T-cell (primary cell): Measurements from ENCODE around the gene GPRC5D. TPM values are rescaled to one million over a fixed set of nuclear protein-coding genes. Genes with fewer than 3 reads are reported as not detected.
A peak's percentile ranks its signal among the peaks of the same experiment; 100 is the strongest.

Experiments used
- ATAC-seq, 4 experiments: fragments of 200-7000 bp in 3 of 4; fragments of 150-1000 bp in 1 of 4; cut with Tn5 transposase; replicated peaks in 1 of 4; 1 replicate in 3 of 4; 2 replicates in 1 of 4; pipeline ENCODE4 v1.10.0; 2021; ENCODE audit warnings: moderate library complexity in 3 of 4, mild to moderate bottlenecking in 2 of 4, moderate number of reproducible peaks in 1 of 4
- CTCF ChIA-PET, 2 donors: fragments of 300-600 bp; sonication (Branson Sonifier 250); formaldehyde crosslinking; loops; one replicate each; lab custom pipeline; 2022; ENCODE audit warnings: antibody characterized with exemption in 2 of 2; lab: Charles Lee
- POLR2A ChIA-PET, 2 donors: fragments of 300-600 bp; sonication (Branson Sonifier 250); formaldehyde crosslinking; loops; one replicate each; lab custom pipeline; 2022; ENCODE audit warnings: antibody characterized with exemption in 2 of 2; lab: Charles Lee
- DNase-seq, 35 experiments: peaks; one replicate each; pipeline versions ENCODE4 v3.0.0 to v3.0.0-alpha.2; 2013 to 2023
- H3K27ac ChIP-seq: one replicate; pipeline ENCODE4 v1.5.1; 2013; ENCODE audit warnings: low read length
- H3K27me3 ChIP-seq, 2 experiments: replicated peaks in 1 of 2; 1 replicate in 1 of 2; 2 replicates in 1 of 2; pipeline versions ENCODE4 v1.6.1 to v1.7.0; 2013; ENCODE audit warnings: low read length in 1 of 2, mixed read lengths in 1 of 2; ENCODE audit not compliant: control insufficient read depth in 2 of 2, insufficient read depth in 2 of 2; ENCODE audit errors: extremely low read depth in 1 of 2
- H3K36me3 ChIP-seq, 2 donors: 1 replicate in 1 of 2; 2 replicates in 1 of 2; pipeline versions ENCODE4 v1.6.1 to v1.7.0; 2013; ENCODE audit warnings: low read length in 1 of 2; ENCODE audit not compliant: control insufficient read depth in 2 of 2, insufficient read depth in 1 of 2; ENCODE audit errors: extremely low read depth in 1 of 2
- H3K4me1 ChIP-seq, 2 experiments: 1 replicate in 1 of 2; 2 replicates in 1 of 2; pipeline versions ENCODE4 v1.6.1 to v1.7.0; 2013; ENCODE audit warnings: low read length in 2 of 2, mixed read lengths in 1 of 2; ENCODE audit not compliant: insufficient read depth in 2 of 2, control insufficient read depth in 1 of 2; ENCODE audit errors: extremely low read depth in 1 of 2
- H3K4me3 ChIP-seq, 2 donors: 1 replicate in 1 of 2; 2 replicates in 1 of 2; pipeline versions ENCODE4 v1.5.1 to v1.7.0; 2013; ENCODE audit warnings: mild to moderate bottlenecking in 2 of 2, low read length in 1 of 2, moderate library complexity in 1 of 2; ENCODE audit not compliant: control insufficient read depth in 1 of 2; ENCODE audit errors: extremely low read depth in 1 of 2
- H3K9me3 ChIP-seq: 2 replicates; pipeline ENCODE4 v1.7.0; 2013
- H3K27ac Mint-ChIP-seq, 2 donors: one replicate each; pipeline ENCODE4 v1.8.0; 2020 to 2021; ENCODE audit warnings: mild to moderate bottlenecking in 2 of 2, mixed read lengths in 2 of 2
- H3K27me3 Mint-ChIP-seq, 2 donors: one replicate each; pipeline ENCODE4 v1.8.0; 2021 to 2022; ENCODE audit warnings: mixed read lengths in 2 of 2
- H3K36me3 Mint-ChIP-seq: one replicate; pipeline ENCODE4 v1.8.0; 2021; ENCODE audit warnings: mixed read lengths
- H3K4me1 Mint-ChIP-seq, 3 donors: one replicate each; pipeline ENCODE4 v1.8.0; 2020 to 2022; ENCODE audit warnings: mixed read lengths in 3 of 3, mild to moderate bottlenecking in 1 of 3
- H3K4me3 Mint-ChIP-seq, 3 donors: one replicate each; pipeline ENCODE4 v1.8.0; 2020 to 2022; ENCODE audit warnings: mild to moderate bottlenecking in 3 of 3, mixed read lengths in 3 of 3, moderate library complexity in 3 of 3
- H3K9me3 Mint-ChIP-seq, 3 donors: one replicate each; pipeline ENCODE4 v1.8.0; 2020 to 2022; ENCODE audit warnings: mixed read lengths in 3 of 3
- WGBS: methylation state at CpG from one replicate; pipeline ENCODE4 v1.1.5; 2013; ENCODE audit warnings: missing lambda C conversion rate; ENCODE audit not compliant: insufficient coverage; 5-methylcytosine and 5-hydroxymethylcytosine counted together
- total RNA-seq, 35 experiments: library from RNA in 6 of 35; stranded (reverse) in 6 of 35; fragments of 120-200 nt in 1 of 35; gene quantifications; one replicate each; pipeline versions ENCODE4 v1.2.1 to v1.2.4 and lab custom pipeline; 2013 to 2026

The GPRC5D gene
- total RNA-seq (not detected), total RNA-seq (lab: John Stamatoyannopoulos, UW) (0 to 0.18 (median 0) reads per million in 29 experiments)
- total RNA-seq (2013): not detected

GRCh38 chr12:12952036-12952435 lies at the start of gene GPRC5D:
TSS of gene GPRC5D (minus strand) at chr12:12952170. CDS start at chr12:12950384, 1,786 bp downstream.
- no peak for DNase-seq
- peaks cover 6 to 12% of the 10 kb centered on the region in 2 donors for H3K27me3 Mint-ChIP-seq
- no peaks in the 10 kb centered on the region for H3K36me3 Mint-ChIP-seq
- no peak within 1 kb of the TSS for H3K4me3 Mint-ChIP-seq
- ChIA-PET CTCF (no interaction called here), POLR2A (no interaction called here)
- no peaks in the 10 kb centered on the region for H3K4me1 Mint-ChIP-seq
- no peak within 1 kb of the TSS for H3K27ac Mint-ChIP-seq
- Histone ChIP-seq H3K27ac (no peak within 1 kb of the TSS), H3K36me3 (no peaks in the 10 kb centered on the region), H3K4me3 (no peak within 1 kb of the TSS), H3K27me3 (peaks cover 0 to 11% of the 10 kb centered on the region in 2 experiments), H3K9me3 (no peaks in the 10 kb centered on the region), H3K4me1 (no peaks in the 10 kb centered on the region)
- no peaks in the 10 kb centered on the region for H3K9me3 Mint-ChIP-seq
- no CpG with 5 or more reads among the region's 6 CpGs for WGBS
- no peak for ATAC-seq

DNA sequence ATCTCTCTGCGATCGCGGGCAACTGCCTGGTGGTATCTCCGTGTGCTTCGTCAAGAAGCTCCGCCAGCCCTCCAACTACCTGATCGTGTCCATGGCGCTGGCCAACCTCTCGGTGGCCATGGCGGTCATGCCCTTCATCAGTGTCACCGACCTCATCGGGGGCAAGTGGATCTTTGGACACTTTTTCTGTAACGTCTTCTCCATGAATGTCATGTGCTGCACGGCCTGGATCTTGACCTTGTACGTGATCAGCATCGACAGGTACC lies 49.7 kb upstream of the GPRC5D start:
- POLR2A ChIA-PET: interaction anchor here in 1 of 2 donors (0.5 kb wide), 2 partner anchors 43 to 195 kb away, joined by 4 to 6 read pairs; no protein-coding TSS in a partner anchor
- DNase-seq (no peak), ATAC-seq (no peak)
- 52% methylated on average over 16 of the region's 16 CpGs for WGBS
- Histone ChIP-seq H3K4me1 (peaks cover 11 to 22% of the 10 kb centered on the region in 2 experiments), H3K27ac (no peak overlapping the region), H3K36me3 (no peaks in the 10 kb centered on the region), H3K4me3 (peak overlapping the region; percentile 58 to 62), H3K9me3 (no peaks in the 10 kb centered on the region), H3K27me3 (peaks cover 0 to 9% of the 10 kb centered on the region in 2 experiments)
- Mint-ChIP-seq H3K4me1 (peaks cover 33 to 38% (median 36%) of the 10 kb centered on the region in 3 donors), H3K4me3 (peak overlapping the region; percentile 74 to 86 (median 85)), H3K9me3 (no peaks in the 10 kb centered on the region), H3K36me3 (no peaks in the 10 kb centered on the region), H3K27me3 (peaks cover 0 to 1% of the 10 kb centered on the region in 2 donors), H3K27ac (peak overlapping the region; percentile 71 to 83)
- CTCF ChIA-PET: no interaction called here

- Histone ChIP-seq H3K9me3 (no peaks in the 10 kb centered on the region), H3K36me3 (no peaks in the 10 kb centered on the region), H3K4me1 (peaks cover 11 to 22% of the 10 kb centered on the region in 2 experiments), H3K4me3 (peak overlapping the region; percentile 62 to 85), H3K27ac (peak overlapping the region; percentile 66), H3K27me3 (peaks cover 0 to 9% of the 10 kb centered on the region in 2 experiments)
- Mint-ChIP-seq H3K27ac (peak overlapping the region; percentile 81 to 83), H3K9me3 (no peaks in the 10 kb centered on the region), H3K27me3 (peaks cover 0 to 1% of the 10 kb centered on the region in 2 donors), H3K4me3 (peak overlapping the region; percentile 83 to 95 (median 90)), H3K36me3 (no peaks in the 10 kb centered on the region), H3K4me1 (peaks cover 33 to 38% (median 36%) of the 10 kb centered on the region in 3 donors)
- CTCF ChIA-PET: no interaction called here
- peak in 28 of 35 experiments; percentile 3 to 57 (median 22) for DNase-seq
- WGBS: under 1% methylated on average over 81 of the region's 82 CpGs
- POLR2A ChIA-PET: interaction anchor here in 1 of 2 donors (0.5 kb wide), 1 partner anchor 44 kb away, joined by 4 read pairs; no protein-coding TSS in a partner anchor
- peak; percentile 12 to 30 (median 26) for ATAC-seq
These were observed 49.2 kb upstream of the GPRC5D start for GRCh38 chr12:13000925-13001774.

- H3K27me3 Mint-ChIP-seq: peaks cover 0 to 1% of the 10 kb centered on the region in 2 donors
- ChIA-PET CTCF (no interaction called here), POLR2A (no interaction called here)
- Histone ChIP-seq H3K4me3 (peak overlapping the region; percentile 62 to 85), H3K27ac (peak overlapping the region; percentile 66), H3K36me3 (no peaks in the 10 kb centered on the region), H3K4me1 (peaks cover 11 to 22% of the 10 kb centered on the region in 2 experiments), H3K9me3 (no peaks in the 10 kb centered on the region), H3K27me3 (peaks cover 0 to 9% of the 10 kb centered on the region in 2 experiments)
- 1% methylated on average over 15 of the region's 16 CpGs for WGBS
- H3K4me1 Mint-ChIP-seq: peaks cover 33 to 38% (median 36%) of the 10 kb centered on the region in 3 donors
- no peaks in the 10 kb centered on the region for H3K9me3 Mint-ChIP-seq
- peak overlapping the region; percentile 81 to 83 for H3K27ac Mint-ChIP-seq
- DNase-seq: peak in 9 of 35 experiments; percentile 2 to 32 (median 16)
- H3K36me3 Mint-ChIP-seq: no peaks in the 10 kb centered on the region
- peak; percentile 35 to 51 (median 41) for ATAC-seq
- peak overlapping the region; percentile 83 to 95 (median 90) for H3K4me3 Mint-ChIP-seq
These were observed 48.6 kb upstream of the GPRC5D start for GRCh38 chr12:13000616-13000924.

- H3K9me3 Mint-ChIP-seq: no peaks in the 10 kb centered on the region
- WGBS: under 1% methylated on average over 51 of the region's 69 CpGs
- H3K27ac Mint-ChIP-seq: peak within 1 kb of the TSS; percentile 81 to 83
- DNase-seq: peak; percentile 81 to 98 (median 93)
- H3K27ac ChIP-seq: peak within 1 kb of the TSS; percentile 66
- peak within 1 kb of the TSS; percentile 68 to 85 for H3K4me3 ChIP-seq
- peaks cover 0 to 1% of the 10 kb centered on the region in 2 donors for H3K27me3 Mint-ChIP-seq
- peaks cover 33 to 38% (median 36%) of the 10 kb centered on the region in 3 donors for H3K4me1 Mint-ChIP-seq
- no peaks in the 10 kb centered on the region for H3K36me3 Mint-ChIP-seq
- H3K4me1 ChIP-seq: peaks cover 11 to 22% of the 10 kb centered on the region in 2 experiments
- H3K9me3 ChIP-seq: no peaks in the 10 kb centered on the region
- H3K27me3 ChIP-seq: peaks cover 0 to 9% of the 10 kb centered on the region in 2 experiments
- H3K36me3 ChIP-seq: no peaks in the 10 kb centered on the region
- peak; percentile 87 to 95 (median 89) for ATAC-seq
- peak within 1 kb of the TSS; percentile 83 to 95 (median 90) for H3K4me3 Mint-ChIP-seq
- ChIA-PET CTCF (interaction anchor here in 1 of 2 donors (0.7 kb wide), 1 partner anchor 44 kb away, joined by 3 read pairs; no protein-coding TSS in a partner anchor), POLR2A (no interaction called here)
These were observed 48.1 kb upstream of the GPRC5D start, which contains the start of gene HEBP1 for GRCh38 chr12:12999959-13000615. TSS of gene HEBP1 (minus strand) at chr12:13000265. CDS start at chr12:13000114, 151 bp downstream.
